Endothelial cell (in vitro differentiated cells): Measurements from ENCODE around the gene TFRC. TPM values are rescaled to one million over a fixed set of nuclear protein-coding genes. Genes with fewer than 3 reads are reported as not detected.

ENCODE experiments used
- DNase-seq: peaks from one replicate; pipeline ENCODE4 v3.0.0; 2021; ENCODE audit warnings: low spot score
- H3K27ac Mint-ChIP-seq: one replicate; pipeline ENCODE4 v1.8.0; 2021; ENCODE audit warnings: mixed read lengths, inconsistent platforms; ENCODE audit not compliant: unreplicated experiment
- H3K27me3 Mint-ChIP-seq: one replicate; pipeline ENCODE4 v1.8.0; 2021; ENCODE audit warnings: mild to moderate bottlenecking, moderate library complexity, mixed read lengths, inconsistent platforms; ENCODE audit not compliant: unreplicated experiment
- H3K36me3 Mint-ChIP-seq: one replicate; pipeline ENCODE4 v1.8.0; 2021; ENCODE audit warnings: mild to moderate bottlenecking, low read depth, mixed read lengths, inconsistent platforms; ENCODE audit not compliant: unreplicated experiment
- H3K4me1 Mint-ChIP-seq: one replicate; pipeline ENCODE4 v1.8.0; 2021; ENCODE audit warnings: mild to moderate bottlenecking, mixed read lengths, inconsistent platforms; ENCODE audit not compliant: unreplicated experiment
- H3K4me3 Mint-ChIP-seq: one replicate; pipeline ENCODE4 v1.8.0; 2021; ENCODE audit warnings: mild to moderate bottlenecking, mixed read lengths, inconsistent platforms; ENCODE audit not compliant: unreplicated experiment
- H3K9me3 Mint-ChIP-seq: one replicate; pipeline ENCODE4 v1.8.0; 2021; ENCODE audit warnings: mixed read lengths, inconsistent platforms; ENCODE audit not compliant: unreplicated experiment
- CTCF ChIP-seq: fragments of 200-600 bp; sonication (generic); IDR thresholded peaks from one replicate; pipeline ENCODE4 v1.5.0; 2021; ENCODE audit warnings: antibody characterized with exemption; ENCODE audit not compliant: unreplicated experiment
- total RNA-seq: library from RNA; stranded (reverse); fragmentation: NEBNext Ultra II Directional; extraction: Animal tissue kit (Norgen Biotek cat#: 25700); gene quantifications from one replicate; pipeline ENCODE4 v1.2.1, GENCODE V29; 2021; ENCODE audit not compliant: unreplicated experiment

Gene TFRC
- total RNA-seq, 1 donor from 2014 or later, result 23.5 TPM

- Mint-ChIP-seq H3K9me3 (no peaks in the 10 kb centered on the region), H3K4me1 (no peaks in the 10 kb centered on the region), H3K27ac (no peak overlapping the region), H3K36me3 (no peaks in the 10 kb centered on the region), H3K27me3 (no peaks in the 10 kb centered on the region), H3K4me3 (no peak overlapping the region)
- TF ChIP-seq CTCF, result no peak
- DNase-seq, result no peak
Observed at GRCh38 chr3:196012941-196013476, 68.9 kb downstream of the TFRC start.

- H3K4me3 Mint-ChIP-seq, result no peak overlapping the region
- DNase-seq, result no peak
- no peaks in the 10 kb centered on the region for H3K36me3 Mint-ChIP-seq
- no peak overlapping the region for H3K27ac Mint-ChIP-seq
- no peaks in the 10 kb centered on the region for H3K27me3 Mint-ChIP-seq
- no peaks in the 10 kb centered on the region for H3K9me3 Mint-ChIP-seq
- no peaks in the 10 kb centered on the region for H3K4me1 Mint-ChIP-seq
- TF ChIP-seq CTCF, result no peak
Observed at GRCh38 chr3:196012481-196012880, 69.4 kb downstream of the TFRC start.

GRCh38 chr3:196009456-196009855, 72.4 kb downstream of the TFRC start:
- Mint-ChIP-seq H3K9me3 (no peaks in the 10 kb centered on the region), H3K27me3 (peaks cover 4% of the 10 kb centered on the region), H3K36me3 (no peaks in the 10 kb centered on the region), H3K4me1 (no peaks in the 10 kb centered on the region), H3K4me3 (no peak overlapping the region), H3K27ac (no peak overlapping the region)
- DNase-seq, result no peak
- TF ChIP-seq CTCF, result no peak

- no peaks in the 10 kb centered on the region for H3K9me3 Mint-ChIP-seq
Observed at GRCh38 chr3:196008929-196009328, 73.0 kb downstream of the TFRC start.

More at GRCh38 chr3:196008929-196009328, 73.0 kb downstream of the TFRC start:
- no peak for DNase-seq
- Mint-ChIP-seq H3K4me3 (no peak overlapping the region), H3K27me3 (peaks cover 4% of the 10 kb centered on the region), H3K36me3 (no peaks in the 10 kb centered on the region), H3K4me1 (no peaks in the 10 kb centered on the region), H3K27ac (no peak overlapping the region)
- TF ChIP-seq CTCF, result no peak
